Measurements from ENCODE around the gene ARHGAP15.

ARHGAP15 gene

GRCh38 chr2:143333168-143333791, 204.1 kb downstream of the ARHGAP15 start:
- in situ Hi-C loops (cut with MboI; ENCODE audit: low sequenced_read_pairs), result no loop called here

GRCh38 chr2:143333847-143334246, 204.6 kb downstream of the ARHGAP15 start:
- in situ Hi-C loops (cut with MboI; ENCODE audit: low sequenced_read_pairs), result no loop called here

GRCh38 chr2:143334837-143335236, 205.6 kb downstream of the ARHGAP15 start:
- in situ Hi-C loops (cut with MboI; ENCODE audit: low sequenced_read_pairs), result no loop called here

- in situ Hi-C loops (cut with MboI; ENCODE audit: low sequenced_read_pairs), result no loop called here
Observed at GRCh38 chr2:143336719-143337210, 207.5 kb downstream of the ARHGAP15 start.

- in situ Hi-C loops (cut with MboI; ENCODE audit: low sequenced_read_pairs), result no loop called here
Observed at GRCh38 chr2:143341478-143341877, 212.3 kb downstream of the ARHGAP15 start.

- in situ Hi-C loops (cut with MboI; ENCODE audit: low sequenced_read_pairs), result no loop called here
Observed at GRCh38 chr2:143344780-143345179, 215.6 kb downstream of the ARHGAP15 start.

- in situ Hi-C loops (cut with MboI; ENCODE audit: low sequenced_read_pairs), result no loop called here
Observed at GRCh38 chr2:143345887-143346787, 216.9 kb downstream of the ARHGAP15 start.

GRCh38 chr2:143347271-143347695, 218.1 kb downstream of the ARHGAP15 start:
- in situ Hi-C loops (cut with MboI; ENCODE audit: low sequenced_read_pairs), result no loop called here

GRCh38 chr2:143347901-143348414, 218.7 kb downstream of the ARHGAP15 start:
- in situ Hi-C loops (cut with MboI; ENCODE audit: low sequenced_read_pairs), result no loop called here

GRCh38 chr2:143354050-143354750, 225.0 kb downstream of the ARHGAP15 start:
- in situ Hi-C loops (cut with MboI; ENCODE audit: low sequenced_read_pairs), result no loop called here

GRCh38 chr2:143355870-143356269, 226.7 kb downstream of the ARHGAP15 start:
- in situ Hi-C loops (cut with MboI; ENCODE audit: low sequenced_read_pairs), result no loop called here

GRCh38 chr2:143356336-143356735, 227.1 kb downstream of the ARHGAP15 start:
- in situ Hi-C loops (cut with MboI; ENCODE audit: low sequenced_read_pairs), result no loop called here

GRCh38 chr2:143356736-143357446, 227.7 kb downstream of the ARHGAP15 start:
- in situ Hi-C loops (cut with MboI; ENCODE audit: low sequenced_read_pairs), result no loop called here

- in situ Hi-C loops (cut with MboI; ENCODE audit: low sequenced_read_pairs), result no loop called here
Observed at GRCh38 chr2:143357966-143358365, 228.7 kb downstream of the ARHGAP15 start.

- in situ Hi-C loops (cut with MboI; ENCODE audit: low sequenced_read_pairs), result no loop called here
Observed at GRCh38 chr2:143361346-143361745, 232.1 kb downstream of the ARHGAP15 start.

GRCh38 chr2:143371616-143372015, 242.4 kb downstream of the ARHGAP15 start:
- in situ Hi-C loops (cut with MboI; ENCODE audit: low sequenced_read_pairs), result no loop called here

- in situ Hi-C loops (cut with MboI; ENCODE audit: low sequenced_read_pairs), result no loop called here
Observed at GRCh38 chr2:143375384-143375880, 246.2 kb downstream of the ARHGAP15 start.

- in situ Hi-C loops (cut with MboI; ENCODE audit: low sequenced_read_pairs), result no loop called here
Observed at GRCh38 chr2:143378996-143379395, 249.8 kb downstream of the ARHGAP15 start.

GRCh38 chr2:143379955-143380354, 250.7 kb downstream of the ARHGAP15 start:
- in situ Hi-C loops (cut with MboI; ENCODE audit: low sequenced_read_pairs), result no loop called here

- in situ Hi-C loops (cut with MboI; ENCODE audit: low sequenced_read_pairs), result no loop called here
Observed at GRCh38 chr2:143382573-143382972, 253.4 kb downstream of the ARHGAP15 start.
